Measurements from ENCODE around the gene OXA1L.
"Not testable (repeated sequence)": the region's sequence is repeated elsewhere in the genome, so short reads cannot be mapped to it uniquely, and the experiment has no call there.

The OXA1L gene

DNA sequence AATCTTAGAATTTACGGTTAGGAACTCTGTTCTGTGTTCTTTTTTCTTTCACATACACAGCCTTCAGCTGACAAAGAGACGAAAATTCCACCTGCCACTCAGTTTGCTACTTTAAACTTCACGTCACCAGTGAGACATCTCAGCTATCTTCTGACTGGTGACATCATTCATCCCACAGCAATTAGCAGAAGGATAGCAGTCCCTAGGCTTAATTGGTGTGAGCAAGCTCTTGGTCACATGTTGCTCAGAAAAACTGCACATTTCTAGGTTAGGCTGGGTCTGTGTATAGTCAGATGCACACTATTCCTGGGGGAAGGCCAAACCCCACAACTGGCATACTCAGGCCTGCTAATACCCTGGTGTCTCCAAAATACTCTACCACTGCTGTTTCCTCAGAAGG is 24.8 kb downstream of the OXA1L start:
- peak; percentile 91 to 94 for DNase-seq
- H4K8ac ChIP-seq (ENCODE audit: low read depth, low read length) = no peak overlapping the region
- H3K4ac ChIP-seq (ENCODE audit: low read depth, low read length) = no peak overlapping the region
- H3K4me1 ChIP-seq (ENCODE audit: control insufficient read depth in 1 of 2, insufficient read depth in 2 of 2, low read length in 2 of 2) = peaks cover 3 to 13% of the 10 kb centered on the region in 2 experiments
- H2BK120ac ChIP-seq (ENCODE audit: insufficient read depth, low read length, poor library complexity) = no peak overlapping the region
- no peaks in the 10 kb centered on the region for H3K36me3 ChIP-seq (ENCODE audit: control insufficient read depth in 1 of 2, insufficient read depth in 2 of 2, low read length in 2 of 2)
- H3K18ac ChIP-seq (ENCODE audit: low read length) = no peak overlapping the region
- no peak overlapping the region for H4K12ac ChIP-seq (ENCODE audit: low read depth, low read length)
- H3K23ac ChIP-seq (ENCODE audit: low read length) = no peak overlapping the region
- no peak overlapping the region for H3K4me3 ChIP-seq (ENCODE audit: low read depth, low read length)
- H3K9me3 ChIP-seq (ENCODE audit: insufficient read depth, low read depth, low read length) = no peaks in the 10 kb centered on the region
- peaks cover 11% of the 10 kb centered on the region for H3K79me1 ChIP-seq (ENCODE audit: low read length)
- H3K79me2 ChIP-seq (ENCODE audit: control insufficient read depth, insufficient read depth, low read length, poor library complexity) = no peaks in the 10 kb centered on the region
- H3K27ac ChIP-seq (ENCODE audit: low read depth, low read length) = peak overlapping the region; percentile 90
- no peak overlapping the region for H3K4me2 ChIP-seq (ENCODE audit: low read length)
- H3K14ac ChIP-seq (ENCODE audit: low read length) = no peak overlapping the region
- no CpG with 5 or more reads among the region's 3 CpGs for WGBS (ENCODE audit: extremely low coverage, insufficient coverage, insufficient read length)
- no peak overlapping the region for H4K91ac ChIP-seq (ENCODE audit: low read depth, low read length)
- no peak overlapping the region for H3K9ac ChIP-seq (ENCODE audit: low read length)
- peak overlapping the region; percentile 81 for H2BK5ac ChIP-seq (ENCODE audit: low read depth, low read length, poor library complexity)
- H2AK5ac ChIP-seq (ENCODE audit: low read length) = no peak overlapping the region
- H2AFZ ChIP-seq (ENCODE audit: insufficient read depth, low read length, poor library complexity) = no peak overlapping the region
- peak overlapping the region; percentile 58 for H2BK12ac ChIP-seq (ENCODE audit: low read length)
- no peaks in the 10 kb centered on the region for H3K27me3 ChIP-seq (ENCODE audit: insufficient read depth, low read length)

DNA sequence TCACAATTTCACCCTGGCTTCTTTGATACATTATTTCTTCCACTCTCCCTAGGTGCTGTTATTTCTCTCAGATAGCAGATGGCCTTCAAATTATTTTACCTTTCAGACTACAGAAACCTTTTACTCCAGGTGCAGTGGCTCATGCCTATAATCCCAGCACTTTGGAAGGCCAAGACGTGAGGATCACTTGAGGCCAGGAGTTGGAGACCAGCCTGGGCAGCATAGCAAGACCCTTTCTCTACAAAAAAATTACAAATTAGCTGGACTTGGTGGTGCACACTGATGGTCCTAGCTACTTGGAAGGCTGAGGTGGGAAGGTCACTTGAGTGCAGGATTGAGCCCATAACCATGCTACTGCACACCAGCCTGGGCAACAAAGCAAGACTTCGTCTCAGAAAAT is 25.7 kb downstream of the OXA1L start:
- Histone ChIP-seq H2BK120ac (ENCODE audit: insufficient read depth, low read length, poor library complexity) (no peak overlapping the region), H3K4me1 (ENCODE audit: control insufficient read depth in 1 of 2, insufficient read depth in 2 of 2, low read length in 2 of 2) (peaks cover 3 to 17% of the 10 kb centered on the region in 2 experiments), H3K79me2 (ENCODE audit: control insufficient read depth, insufficient read depth, low read length, poor library complexity) (no peaks in the 10 kb centered on the region), H3K79me1 (ENCODE audit: low read length) (peaks cover 13% of the 10 kb centered on the region), H2AK5ac (ENCODE audit: low read length) (no peak overlapping the region), H4K8ac (ENCODE audit: low read depth, low read length) (peak overlapping the region; percentile 4), H3K27me3 (ENCODE audit: insufficient read depth, low read length) (no peaks in the 10 kb centered on the region), H3K9me3 (ENCODE audit: insufficient read depth, low read depth, low read length) (no peaks in the 10 kb centered on the region), H2AFZ (ENCODE audit: insufficient read depth, low read length, poor library complexity) (no peak overlapping the region), H3K14ac (ENCODE audit: low read length) (peak overlapping the region; percentile 20), H2BK5ac (ENCODE audit: low read depth, low read length, poor library complexity) (peak overlapping the region; percentile 78), H3K23ac (ENCODE audit: low read length) (no peak overlapping the region), H3K9ac (ENCODE audit: low read length) (no peak overlapping the region), H3K36me3 (ENCODE audit: control insufficient read depth in 1 of 2, insufficient read depth in 2 of 2, low read length in 2 of 2) (no peaks in the 10 kb centered on the region), H3K4me2 (ENCODE audit: low read length) (no peak overlapping the region), H3K4ac (ENCODE audit: low read depth, low read length) (no peak overlapping the region), H2BK12ac (ENCODE audit: low read length) (peak overlapping the region; percentile 56), H4K91ac (ENCODE audit: low read depth, low read length) (peak overlapping the region; percentile 74), H4K12ac (ENCODE audit: low read depth, low read length) (no peak overlapping the region), H3K18ac (ENCODE audit: low read length) (peak overlapping the region; percentile 27), H3K4me3 (ENCODE audit: low read depth, low read length) (no peak overlapping the region), H3K27ac (ENCODE audit: low read depth, low read length) (peak overlapping the region; percentile 68)
- no peak for DNase-seq
- WGBS (ENCODE audit: extremely low coverage, insufficient coverage, insufficient read length) = no CpG with 5 or more reads among the region's 2 CpGs

DNA sequence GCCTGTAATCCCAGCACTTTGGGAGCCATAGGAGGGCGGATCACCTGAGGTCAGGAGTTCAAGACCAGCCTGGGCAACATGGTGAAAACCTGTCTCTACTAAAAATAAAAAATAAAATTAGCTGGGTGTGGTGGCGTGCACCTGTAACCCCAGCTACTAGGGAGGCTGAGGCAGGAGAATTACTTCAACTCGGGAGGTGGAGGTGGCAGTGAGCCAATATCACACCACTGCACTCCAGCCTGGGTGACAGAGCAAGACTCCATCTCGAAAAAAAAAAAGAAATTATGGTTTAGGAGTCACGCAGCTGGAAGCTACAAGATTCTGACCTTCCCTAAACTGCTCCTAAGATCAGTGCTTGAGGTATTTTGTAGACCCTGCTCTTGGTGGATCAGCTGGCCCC is 27.1 kb downstream of the OXA1L start:
- Histone ChIP-seq H3K4me1 (ENCODE audit: control insufficient read depth in 1 of 2, insufficient read depth in 2 of 2, low read length in 2 of 2) (peaks cover 6 to 22% of the 10 kb centered on the region in 2 experiments), H3K79me1 (ENCODE audit: low read length) (peaks cover 13% of the 10 kb centered on the region)
- not testable (repeated sequence) for H3K9ac ChIP-seq (ENCODE audit: low read length); H4K8ac ChIP-seq (ENCODE audit: low read depth, low read length); DNase-seq; H4K91ac ChIP-seq (ENCODE audit: low read depth, low read length); H2BK120ac ChIP-seq (ENCODE audit: insufficient read depth, low read length, poor library complexity); H2BK5ac ChIP-seq (ENCODE audit: low read depth, low read length, poor library complexity); H3K27me3 ChIP-seq (ENCODE audit: insufficient read depth, low read length); H3K4me3 ChIP-seq (ENCODE audit: low read depth, low read length); H3K4me2 ChIP-seq (ENCODE audit: low read length); H3K18ac ChIP-seq (ENCODE audit: low read length); H2AK5ac ChIP-seq (ENCODE audit: low read length); H3K27ac ChIP-seq (ENCODE audit: low read depth, low read length); H3K36me3 ChIP-seq (ENCODE audit: control insufficient read depth in 1 of 2, insufficient read depth in 2 of 2, low read length in 2 of 2); H3K14ac ChIP-seq (ENCODE audit: low read length); H3K23ac ChIP-seq (ENCODE audit: low read length); H3K9me3 ChIP-seq (ENCODE audit: insufficient read depth, low read depth, low read length); H2AFZ ChIP-seq (ENCODE audit: insufficient read depth, low read length, poor library complexity); H4K12ac ChIP-seq (ENCODE audit: low read depth, low read length); H2BK12ac ChIP-seq (ENCODE audit: low read length); H3K79me2 ChIP-seq (ENCODE audit: control insufficient read depth, insufficient read depth, low read length, poor library complexity); H3K4ac ChIP-seq (ENCODE audit: low read depth, low read length)
- no CpG with 5 or more reads among the region's 5 CpGs for WGBS (ENCODE audit: extremely low coverage, insufficient coverage, insufficient read length)

DNA sequence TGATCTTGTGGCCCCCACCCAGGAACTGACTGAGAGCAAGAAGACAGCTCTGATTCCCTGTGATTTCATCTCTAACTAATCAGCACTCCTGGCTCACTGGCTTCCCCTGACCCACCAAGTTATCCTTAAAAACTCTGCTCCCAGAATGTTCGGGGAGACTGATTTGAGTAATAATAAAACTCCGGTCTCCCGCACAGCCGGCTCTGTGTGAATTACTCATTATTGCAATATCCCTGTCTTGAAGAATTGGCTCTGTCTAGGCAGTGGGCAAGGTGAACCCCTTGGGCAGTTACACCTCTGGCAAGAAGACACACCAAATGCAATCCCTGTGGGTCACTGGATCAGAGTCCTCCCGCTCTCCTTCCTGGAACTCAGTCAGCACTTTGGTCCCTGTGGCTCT is 27.5 kb downstream of the OXA1L start:
- H2AFZ ChIP-seq (ENCODE audit: insufficient read depth, low read length, poor library complexity) = no peak overlapping the region
- H3K4me3 ChIP-seq (ENCODE audit: low read depth, low read length) = no peak overlapping the region
- H3K27me3 ChIP-seq (ENCODE audit: insufficient read depth, low read length) = no peaks in the 10 kb centered on the region
- no CpG with 5 or more reads among the region's 5 CpGs for WGBS (ENCODE audit: extremely low coverage, insufficient coverage, insufficient read length)
- no peak overlapping the region for H2BK120ac ChIP-seq (ENCODE audit: insufficient read depth, low read length, poor library complexity)
- no peak overlapping the region for H2AK5ac ChIP-seq (ENCODE audit: low read length)
- DNase-seq = no peak
- peaks cover 13% of the 10 kb centered on the region for H3K79me1 ChIP-seq (ENCODE audit: low read length)
- H4K12ac ChIP-seq (ENCODE audit: low read depth, low read length) = no peak overlapping the region
- H3K4ac ChIP-seq (ENCODE audit: low read depth, low read length) = no peak overlapping the region
- H3K4me1 ChIP-seq (ENCODE audit: control insufficient read depth in 1 of 2, insufficient read depth in 2 of 2, low read length in 2 of 2) = peaks cover 8 to 24% of the 10 kb centered on the region in 2 experiments
- no peak overlapping the region for H3K23ac ChIP-seq (ENCODE audit: low read length)
- no peak overlapping the region for H3K9ac ChIP-seq (ENCODE audit: low read length)
- H3K79me2 ChIP-seq (ENCODE audit: control insufficient read depth, insufficient read depth, low read length, poor library complexity) = no peaks in the 10 kb centered on the region
- no peak overlapping the region for H4K8ac ChIP-seq (ENCODE audit: low read depth, low read length)
- H3K27ac ChIP-seq (ENCODE audit: low read depth, low read length) = no peak overlapping the region
- no peak overlapping the region for H2BK5ac ChIP-seq (ENCODE audit: low read depth, low read length, poor library complexity)
- no peak overlapping the region for H4K91ac ChIP-seq (ENCODE audit: low read depth, low read length)
- H3K9me3 ChIP-seq (ENCODE audit: insufficient read depth, low read depth, low read length) = no peaks in the 10 kb centered on the region
- no peak overlapping the region for H2BK12ac ChIP-seq (ENCODE audit: low read length)
- H3K18ac ChIP-seq (ENCODE audit: low read length) = no peak overlapping the region
- no peaks in the 10 kb centered on the region for H3K36me3 ChIP-seq (ENCODE audit: control insufficient read depth in 1 of 2, insufficient read depth in 2 of 2, low read length in 2 of 2)
- no peak overlapping the region for H3K4me2 ChIP-seq (ENCODE audit: low read length)
- H3K14ac ChIP-seq (ENCODE audit: low read length) = peak overlapping the region; percentile 19

Measured in trophoblast cell (in vitro differentiated cells and primary cell).